CD4-positive, alpha-beta memory T cell (primary cell): ENCODE results near the gene HOXC12. TPM values are rescaled to one million over a fixed set of nuclear protein-coding genes. Genes with fewer than 3 reads are reported as not detected.

Experiments
- CTCF ChIA-PET: fragments of 350-600 bp; sonication (Branson Sonifier 250); formaldehyde crosslinking; loops from one replicate; lab custom pipeline; 2021; ENCODE audit warnings: inconsistent platforms; ENCODE audit not compliant: partially characterized antibody; lab: Charles Lee
- POLR2A ChIA-PET: fragments of 350-600 bp; sonication (Branson Sonifier 250); formaldehyde crosslinking; loops from one replicate; lab custom pipeline; 2021; ENCODE audit not compliant: partially characterized antibody; lab: Charles Lee
- DNase-seq, 5 donors: peaks; one replicate each; pipeline versions ENCODE4 v3.0.0 to v3.0.0-alpha.2; 2020 to 2022; ENCODE audit warnings: mixed read lengths in 1 of 5
- H3K27ac ChIP-seq: one replicate; pipeline ENCODE4 v1.7.0; 2013; ENCODE audit warnings: low read depth, low read length
- H3K27me3 ChIP-seq: 2 replicates; pipeline ENCODE4 v1.7.0; 2013; ENCODE audit warnings: mild to moderate bottlenecking, low read length, moderate library complexity; ENCODE audit not compliant: insufficient read depth
- H3K36me3 ChIP-seq: 2 replicates; pipeline ENCODE4 v1.7.0; 2013; ENCODE audit warnings: mild to moderate bottlenecking, low read length, moderate library complexity; ENCODE audit not compliant: insufficient read depth
- H3K4me1 ChIP-seq: 2 replicates; pipeline ENCODE4 v1.7.0; 2013; ENCODE audit warnings: mild to moderate bottlenecking, low read length, moderate library complexity; ENCODE audit not compliant: insufficient read depth
- H3K4me3 ChIP-seq, 2 donors: one replicate each; pipeline ENCODE4 v1.7.0; 2013; ENCODE audit warnings: low read length in 2 of 2, mild to moderate bottlenecking in 1 of 2
- H3K9me3 ChIP-seq, 2 donors: one replicate each; pipeline ENCODE4 v1.7.0; 2013; ENCODE audit warnings: low read length in 2 of 2, control low read depth in 1 of 2; ENCODE audit not compliant: control insufficient read depth in 1 of 2
- H3K27ac Mint-ChIP-seq, 7 donors: one replicate each; pipeline ENCODE4 v1.8.0; 2020 to 2021; ENCODE audit warnings: mixed read lengths in 7 of 7, mild to moderate bottlenecking in 6 of 7, inconsistent platforms in 3 of 7, moderate library complexity in 3 of 7
- H3K27me3 Mint-ChIP-seq, 2 donors: one replicate each; pipeline ENCODE4 v1.8.0; 2020 to 2021; ENCODE audit warnings: mixed read lengths in 2 of 2
- H3K36me3 Mint-ChIP-seq, 2 donors: one replicate each; pipeline ENCODE4 v1.8.0; 2020 to 2021; ENCODE audit warnings: mixed read lengths in 2 of 2, inconsistent platforms in 1 of 2, mild to moderate bottlenecking in 1 of 2
- H3K4me1 Mint-ChIP-seq, 4 donors: one replicate each; pipeline ENCODE4 v1.8.0; 2020 to 2021; ENCODE audit warnings: mixed read lengths in 4 of 4, mild to moderate bottlenecking in 1 of 4
- H3K4me3 Mint-ChIP-seq, 8 donors: one replicate each; pipeline ENCODE4 v1.8.0; 2020 to 2021; ENCODE audit warnings: mixed read lengths in 8 of 8, mild to moderate bottlenecking in 7 of 8, moderate library complexity in 6 of 8, inconsistent platforms in 3 of 8
- H3K9me3 Mint-ChIP-seq, 8 donors: one replicate each; pipeline ENCODE4 v1.8.0; 2020 to 2021; ENCODE audit warnings: mixed read lengths in 8 of 8, mild to moderate bottlenecking in 5 of 8, inconsistent platforms in 3 of 8, moderate library complexity in 1 of 8
- intact Hi-C: fragments of 100-400 bp; cut with micrococcal nuclease; formaldehyde crosslinking; loops from one replicate; pipeline ENCODE4 v1.15.1; 2023
- polyA plus RNA-seq, 2 donors: library from polyadenylated mRNA; unstranded; fragments of 300-500 nt; fragmentation: Illumina TruSeq; gene quantifications; one replicate each; pipeline ENCODE4 v1.2.3, GENCODE V29; 2021
- total RNA-seq, 2 experiments: library from RNA; stranded (reverse); gene quantifications; one replicate each; pipeline ENCODE4 v1.2.3, GENCODE V29; 2021

HOXC12 gene
- total and polyA plus RNA-seq, 4 experiments from 2014 or later, result not detected

GRCh38 chr12:53929527-53929926, 25.2 kb upstream of the HOXC12 start:
- Histone ChIP-seq H3K36me3 (no peaks in the 10 kb centered on the region), H3K27me3 (peaks cover 91% of the 10 kb centered on the region), H3K27ac (no peak overlapping the region), H3K9me3 (no peaks in the 10 kb centered on the region), H3K4me1 (no peaks in the 10 kb centered on the region), H3K4me3 (no peak overlapping the region)
- peaks cover 0 to 8% (median 0%) of the 10 kb centered on the region in 4 donors for H3K4me1 Mint-ChIP-seq
- H3K27me3 Mint-ChIP-seq, result peaks cover 68 to 82% of the 10 kb centered on the region in 2 donors
- ChIA-PET CTCF (no interaction called here), POLR2A (no interaction called here)
- no peak overlapping the region for H3K4me3 Mint-ChIP-seq
- H3K27ac Mint-ChIP-seq, result no peak overlapping the region
- no peak for DNase-seq
- no peaks in the 10 kb centered on the region for H3K36me3 Mint-ChIP-seq
- intact Hi-C loops, result no loop called here
- H3K9me3 Mint-ChIP-seq, result peaks cover 0 to 13% (median 6%) of the 10 kb centered on the region in 8 donors

GRCh38 chr12:53930591-53931255, 24.0 kb upstream of the HOXC12 start:
- DNase-seq, result no peak
- CTCF ChIA-PET, result no interaction called here
- peaks cover 0 to 13% (median 6%) of the 10 kb centered on the region in 8 donors for H3K9me3 Mint-ChIP-seq
- H3K36me3 Mint-ChIP-seq, result no peaks in the 10 kb centered on the region
- peaks cover 6% of the 10 kb centered on the region for H3K4me1 ChIP-seq
- H3K4me3 ChIP-seq, result no peak overlapping the region
- peaks cover 77 to 81% of the 10 kb centered on the region in 2 donors for H3K27me3 Mint-ChIP-seq
- H3K27ac Mint-ChIP-seq, result no peak overlapping the region
- no peak overlapping the region for H3K27ac ChIP-seq
- intact Hi-C loops, result no loop called here
- H3K36me3 ChIP-seq, result no peaks in the 10 kb centered on the region
- H3K9me3 ChIP-seq, result no peaks in the 10 kb centered on the region
- POLR2A ChIA-PET, result no interaction called here
- H3K4me3 Mint-ChIP-seq, result no peak overlapping the region
- H3K4me1 Mint-ChIP-seq, result peaks cover 3 to 17% (median 7%) of the 10 kb centered on the region in 4 donors
- peaks cover 89% of the 10 kb centered on the region for H3K27me3 ChIP-seq

- H3K27ac Mint-ChIP-seq, result no peak overlapping the region
- H3K36me3 Mint-ChIP-seq, result no peaks in the 10 kb centered on the region
- Histone ChIP-seq H3K4me3 (no peak overlapping the region), H3K4me1 (peaks cover 8% of the 10 kb centered on the region), H3K9me3 (no peaks in the 10 kb centered on the region), H3K27ac (no peak overlapping the region), H3K36me3 (no peaks in the 10 kb centered on the region), H3K27me3 (peaks cover 78% of the 10 kb centered on the region)
- intact Hi-C loops, result no loop called here
- no peak overlapping the region for H3K4me3 Mint-ChIP-seq
- peaks cover 6 to 24% (median 10%) of the 10 kb centered on the region in 4 donors for H3K4me1 Mint-ChIP-seq
- POLR2A ChIA-PET, result no interaction called here
- CTCF ChIA-PET, result no interaction called here
- peaks cover 0 to 9% (median 5%) of the 10 kb centered on the region in 8 donors for H3K9me3 Mint-ChIP-seq
- peaks cover 75 to 79% of the 10 kb centered on the region in 2 donors for H3K27me3 Mint-ChIP-seq
- DNase-seq, result no peak
Measured at GRCh38 chr12:53931844-53932581, 22.7 kb upstream of the HOXC12 start.

GRCh38 chr12:53932915-53933314, 21.8 kb upstream of the HOXC12 start:
- DNase-seq, result no peak
- Mint-ChIP-seq H3K27ac (no peak overlapping the region), H3K4me3 (no peak overlapping the region), H3K27me3 (peaks cover 78 to 85% of the 10 kb centered on the region in 2 donors), H3K4me1 (peaks cover 6 to 24% (median 15%) of the 10 kb centered on the region in 4 donors), H3K36me3 (no peaks in the 10 kb centered on the region), H3K9me3 (peaks cover 0 to 9% (median 5%) of the 10 kb centered on the region in 8 donors)
- Histone ChIP-seq H3K4me3 (no peak overlapping the region), H3K9me3 (no peaks in the 10 kb centered on the region), H3K4me1 (peaks cover 8% of the 10 kb centered on the region), H3K27ac (no peak overlapping the region), H3K27me3 (peaks cover 80% of the 10 kb centered on the region), H3K36me3 (no peaks in the 10 kb centered on the region)
- intact Hi-C loops, result no loop called here
- POLR2A ChIA-PET, result no interaction called here
- CTCF ChIA-PET, result no interaction called here

DNA sequence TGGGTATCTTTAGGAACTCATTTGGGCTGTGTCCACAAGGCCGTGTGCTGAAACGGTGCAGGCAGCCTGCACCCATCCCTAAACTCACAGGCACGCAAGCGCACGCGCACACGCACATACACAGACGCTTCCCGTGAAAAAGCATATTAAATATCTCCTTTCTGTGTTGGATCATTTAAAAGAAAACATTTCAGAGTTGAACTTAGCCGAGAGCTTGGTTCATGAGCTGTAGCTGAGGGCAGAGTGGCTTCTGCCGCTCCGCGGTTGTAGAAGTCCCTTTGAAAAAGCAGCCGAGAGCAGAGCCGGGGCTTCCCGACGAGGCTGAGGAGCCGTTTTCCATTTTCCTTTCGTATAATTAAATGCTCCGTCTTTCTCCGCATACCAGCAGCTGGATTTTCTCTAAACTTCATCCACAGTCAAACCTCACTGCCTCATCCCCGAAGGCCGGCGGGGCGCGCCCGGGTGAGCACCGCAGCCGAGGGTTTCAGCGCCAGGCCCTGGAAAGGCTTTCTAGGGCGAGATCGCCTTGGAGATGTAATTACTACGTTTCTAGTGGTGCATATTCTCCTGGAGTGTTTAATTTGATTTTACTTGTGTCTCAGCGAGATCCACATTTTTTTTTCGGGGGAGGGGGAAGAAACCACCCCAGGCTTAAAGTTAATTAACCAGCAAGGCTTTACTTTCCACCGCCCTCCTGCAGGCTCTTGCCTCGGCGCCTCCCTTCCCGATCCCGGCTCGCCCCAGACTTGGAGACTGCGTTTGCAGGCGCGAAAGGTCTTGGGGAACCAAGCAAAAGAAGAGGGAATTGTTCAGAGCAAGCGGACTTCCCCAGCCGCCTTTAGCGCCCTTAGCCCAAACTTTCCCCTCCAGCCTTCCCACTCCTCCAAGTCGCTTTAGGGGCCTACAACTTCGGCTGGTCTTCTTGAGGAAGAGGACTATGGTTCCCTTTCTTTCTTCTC, 19.0 kb upstream of the HOXC12 start:
- H3K4me3 ChIP-seq, result no peak overlapping the region
- POLR2A ChIA-PET, result no interaction called here
- Mint-ChIP-seq H3K27ac (peak overlapping the region in 1 of 7 donors; percentile 13), H3K36me3 (no peaks in the 10 kb centered on the region), H3K4me1 (peaks cover 6 to 26% (median 16%) of the 10 kb centered on the region in 4 donors), H3K4me3 (peak overlapping the region in 6 of 8 donors; percentile 18 to 80 (median 54)), H3K27me3 (peaks cover 67 to 76% of the 10 kb centered on the region in 2 donors), H3K9me3 (peaks cover 0 to 9% (median 0%) of the 10 kb centered on the region in 8 donors)
- CTCF ChIA-PET, result interaction anchor here (0.6 kb wide), 1 partner anchor 19 kb away, joined by 3 read pairs; the partner anchor contains the start of gene HOXC12
- no peak for DNase-seq
- peaks cover 12% of the 10 kb centered on the region for H3K4me1 ChIP-seq
- no peaks in the 10 kb centered on the region for H3K36me3 ChIP-seq
- intact Hi-C loops, result no loop called here
- no peak overlapping the region for H3K27ac ChIP-seq
- H3K9me3 ChIP-seq, result no peaks in the 10 kb centered on the region
- peaks cover 72% of the 10 kb centered on the region for H3K27me3 ChIP-seq

- H3K27me3 ChIP-seq, result peaks cover 64% of the 10 kb centered on the region
- Mint-ChIP-seq H3K4me3 (peak overlapping the region in 3 of 8 donors; percentile 15 to 40 (median 39)), H3K27me3 (peaks cover 70 to 81% of the 10 kb centered on the region in 2 donors), H3K27ac (peak overlapping the region in 1 of 7 donors; percentile 48), H3K9me3 (peaks cover 0 to 9% (median 2%) of the 10 kb centered on the region in 8 donors), H3K4me1 (peaks cover 6 to 26% (median 16%) of the 10 kb centered on the region in 4 donors), H3K36me3 (no peaks in the 10 kb centered on the region)
- POLR2A ChIA-PET, result no interaction called here
- intact Hi-C loops, result no loop called here
- H3K27ac ChIP-seq, result no peak overlapping the region
- peaks cover 12% of the 10 kb centered on the region for H3K4me1 ChIP-seq
- H3K36me3 ChIP-seq, result no peaks in the 10 kb centered on the region
- CTCF ChIA-PET, result no interaction called here
- no peak overlapping the region for H3K4me3 ChIP-seq
- H3K9me3 ChIP-seq, result no peaks in the 10 kb centered on the region
- DNase-seq, result no peak
Measured at GRCh38 chr12:53937099-53937498, 17.6 kb upstream of the HOXC12 start.
